ENCODE results near the gene ZNF394. TPM values are rescaled to one million over a fixed set of nuclear protein-coding genes. Genes with fewer than 3 reads are reported as not detected.

Gene ZNF394
- total and polyA plus RNA-seq, 9 of the 15 experiments (the other 6 are each of a cell fraction or from before 2014, with no cell fraction given): 2.9 to 32.2 (median 24.2) TPM

GRCh38 chr7:99504281-99504602 is 4.2 kb upstream of the ZNF394 start (continued):
- TF ChIP-seq MGA (IDR thresholded peaks at IDR 0.05) (peak; percentile 31; the same call in 1 of the 2 replicates), CREB5 (CRISPR knock-in tag; IDR thresholded peaks at IDR 0.05) (no peak), NBN (IDR thresholded peaks at IDR 0.05; ENCODE audit: low read depth) (no peak), CHD2 (IDR thresholded peaks at IDR 0.05; ENCODE audit: low read depth, low read length) (peak; percentile 95; the same call in 1 of the 2 replicates), SIN3A (IDR thresholded peaks at IDR 0.05; ENCODE audit: borderline replicate concordance in 2 of 2, control insufficient read depth in 1 of 2, low read depth in 2 of 2, low read length in 2 of 2) (no peak), SNRNP70 (optimal IDR thresholded peaks at IDR 0.05; ENCODE audit: low read depth, low read length) (no peak), DMBX1 (CRISPR knock-in tag; IDR thresholded peaks at IDR 0.05; ENCODE audit: borderline replicate concordance) (no peak), XRCC5 (IDR thresholded peaks at IDR 0.05; ENCODE audit: low read depth, low read length) (no peak; the same call in 1 of the 2 replicates), NFE2 (IDR thresholded peaks at IDR 0.05; ENCODE audit: low read depth) (no peak), CBX2 (IDR thresholded peaks at IDR 0.05; ENCODE audit: insufficient read depth, low read length, poor library complexity, severe bottlenecking) (no peak), NR1H2 (CRISPR knock-in tag; IDR thresholded peaks at IDR 0.05) (no peak), TRIM24 (IDR thresholded peaks at IDR 0.05) (no peak), ZC3H4 (CRISPR knock-in tag; IDR thresholded peaks at IDR 0.05; ENCODE audit: borderline replicate concordance) (no peak), FOXK2 (conservative IDR thresholded peaks at IDR 0.05 in 1 of 2, IDR thresholded peaks at IDR 0.05 in 1 of 2; ENCODE audit: low read depth in 2 of 2) (no peak), SAP30 (IDR thresholded peaks at IDR 0.05; ENCODE audit: borderline replicate concordance, insufficient read depth, low read depth, low read length, poor library complexity, severe bottlenecking) (no peak), NR2C2 (CRISPR knock-in tag; IDR thresholded peaks at IDR 0.05) (no peak), NR2C2 (tag; IDR thresholded peaks at IDR 0.05) (no peak)

Data from K562 (cell line).